T1000 (cell line): ENCODE results near the gene NFATC2.
"Not testable (repeated sequence)": the region's sequence is repeated elsewhere in the genome, so short reads cannot be mapped to it uniquely, and the experiment has no call there.

ENCODE experiments used
- DNase-seq: peaks from one replicate; lab custom pipeline; 2025; ENCODE audit warnings: mixed read lengths; lab: John Stamatoyannopoulos, UW

The NFATC2 gene

GRCh38 chr20:51494241-51495110, 48.0 kb downstream of the NFATC2 start:
- no peak for DNase-seq

GRCh38 chr20:51493346-51493791, 49.1 kb downstream of the NFATC2 start:
- DNase-seq, result no peak

- no peak for DNase-seq
These were observed 50.1 kb downstream of the NFATC2 start for GRCh38 chr20:51492167-51493092.

- no peak for DNase-seq
These were observed 51.1 kb downstream of the NFATC2 start for GRCh38 chr20:51491393-51491792.

- DNase-seq, result no peak
These were observed 51.9 kb downstream of the NFATC2 start for GRCh38 chr20:51490635-51491034.

- DNase-seq, result no peak
These were observed 52.9 kb downstream of the NFATC2 start for GRCh38 chr20:51489611-51490010.

GRCh38 chr20:51488331-51488730, 54.2 kb downstream of the NFATC2 start:
- DNase-seq, result no peak

GRCh38 chr20:51487565-51488268, 54.8 kb downstream of the NFATC2 start:
- DNase-seq, result peak; percentile 84

- no peak for DNase-seq
These were observed 55.4 kb downstream of the NFATC2 start for GRCh38 chr20:51487076-51487475.

GRCh38 chr20:51486197-51487005, 56.1 kb downstream of the NFATC2 start:
- no peak for DNase-seq

GRCh38 chr20:51484831-51485230, 57.7 kb downstream of the NFATC2 start:
- no peak for DNase-seq

- DNase-seq, result no peak
These were observed 58.2 kb downstream of the NFATC2 start for GRCh38 chr20:51484141-51484815.

GRCh38 chr20:51482836-51483473, 59.6 kb downstream of the NFATC2 start:
- no peak for DNase-seq

GRCh38 chr20:51481341-51481914, 61.1 kb downstream of the NFATC2 start:
- DNase-seq, result no peak

- no peak for DNase-seq
These were observed 61.8 kb downstream of the NFATC2 start for GRCh38 chr20:51480507-51481270.

- not testable (repeated sequence) for DNase-seq
These were observed 66.4 kb downstream of the NFATC2 start for GRCh38 chr20:51476106-51476505.

- no peak for DNase-seq
These were observed 68.7 kb downstream of the NFATC2 start for GRCh38 chr20:51473771-51474170.

GRCh38 chr20:51473256-51473655, 69.3 kb downstream of the NFATC2 start:
- no peak for DNase-seq

- no peak for DNase-seq
These were observed 71.6 kb downstream of the NFATC2 start for GRCh38 chr20:51470907-51471411.
